Epithelial cell of proximal tubule (primary cell): ENCODE results near the gene PPIE. TPM values are rescaled to one million over a fixed set of nuclear protein-coding genes. Genes with fewer than 3 reads are reported as not detected.
"Not testable (repeated sequence)": the region's sequence is repeated elsewhere in the genome, so short reads cannot be mapped to it uniquely, and the experiment has no call there.

Experiments
- DNase-seq: peaks from one replicate; pipeline ENCODE4 v3.0.0-alpha.2; 2011; ENCODE audit warnings: low read depth
- H3K4me3 ChIP-seq: 2 replicates; pipeline ENCODE4 v1.5.1; 2011; ENCODE audit warnings: low read depth, mild to moderate bottlenecking, low read length
- total RNA-seq: library from RNA; depleted of rRNA; stranded (reverse); fragments of >200 nt; gene quantifications from 2 replicates; pipeline ENCODE4 v1.2.3, GENCODE V29; 2015
- TF ChIP-seq, protein P1 (sequence below): conservative IDR thresholded peaks from 2 replicates; pipeline ENCODE4 v1.5.1; 2012; ENCODE audit warnings: low read depth, mild to moderate bottlenecking, low read length

The PPIE gene
- total RNA-seq, 1 donor from 2014 or later, result 58.7 TPM

DNA sequence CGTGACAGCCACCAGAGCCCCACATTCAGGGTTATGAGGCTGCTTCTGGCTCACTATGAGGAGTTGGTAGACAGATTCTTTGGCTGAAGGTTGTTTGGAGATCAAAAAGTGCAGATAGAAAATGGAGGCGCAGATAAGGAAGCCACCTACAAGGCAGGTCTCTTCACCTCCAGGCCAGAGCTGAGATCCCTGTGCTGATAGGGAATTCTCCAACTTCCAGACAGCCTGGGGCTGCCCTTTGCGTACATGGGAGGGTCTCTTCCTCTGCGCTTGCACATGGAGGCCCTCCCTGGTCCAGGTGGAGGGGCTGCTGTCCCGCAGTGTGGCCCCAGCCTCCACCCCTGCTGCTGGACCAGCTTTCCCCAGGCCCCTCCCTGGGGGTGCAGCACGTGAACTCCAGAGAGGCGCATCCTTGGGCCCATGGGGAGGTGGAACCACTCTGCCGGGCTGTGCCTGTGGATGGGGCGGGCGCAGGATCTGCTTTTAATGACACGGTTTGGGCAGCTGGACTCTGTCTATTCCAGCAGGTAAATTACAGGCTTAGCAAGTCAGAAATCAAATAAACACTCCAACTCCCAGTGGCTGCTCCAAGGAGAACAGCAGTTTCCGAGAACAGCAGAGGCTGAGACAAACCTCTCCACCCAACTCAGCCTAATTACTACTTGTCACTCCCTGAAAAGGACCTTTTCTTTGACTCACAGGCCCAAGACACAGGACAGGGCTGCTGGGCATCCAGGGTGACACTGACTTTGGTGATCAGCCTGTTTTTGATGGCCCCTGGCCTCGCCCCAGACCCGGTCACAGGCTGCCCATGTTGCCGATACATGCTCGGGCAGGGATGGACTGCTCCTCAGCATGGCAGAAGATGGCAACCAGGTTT is 20.1 kb downstream of the PPIE start:
- TF ChIP-seq, protein P1, sequence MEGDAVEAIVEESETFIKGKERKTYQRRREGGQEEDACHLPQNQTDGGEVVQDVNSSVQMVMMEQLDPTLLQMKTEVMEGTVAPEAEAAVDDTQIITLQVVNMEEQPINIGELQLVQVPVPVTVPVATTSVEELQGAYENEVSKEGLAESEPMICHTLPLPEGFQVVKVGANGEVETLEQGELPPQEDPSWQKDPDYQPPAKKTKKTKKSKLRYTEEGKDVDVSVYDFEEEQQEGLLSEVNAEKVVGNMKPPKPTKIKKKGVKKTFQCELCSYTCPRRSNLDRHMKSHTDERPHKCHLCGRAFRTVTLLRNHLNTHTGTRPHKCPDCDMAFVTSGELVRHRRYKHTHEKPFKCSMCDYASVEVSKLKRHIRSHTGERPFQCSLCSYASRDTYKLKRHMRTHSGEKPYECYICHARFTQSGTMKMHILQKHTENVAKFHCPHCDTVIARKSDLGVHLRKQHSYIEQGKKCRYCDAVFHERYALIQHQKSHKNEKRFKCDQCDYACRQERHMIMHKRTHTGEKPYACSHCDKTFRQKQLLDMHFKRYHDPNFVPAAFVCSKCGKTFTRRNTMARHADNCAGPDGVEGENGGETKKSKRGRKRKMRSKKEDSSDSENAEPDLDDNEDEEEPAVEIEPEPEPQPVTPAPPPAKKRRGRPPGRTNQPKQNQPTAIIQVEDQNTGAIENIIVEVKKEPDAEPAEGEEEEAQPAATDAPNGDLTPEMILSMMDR, result no peak
- no peak overlapping the region for H3K4me3 ChIP-seq
- no peak for DNase-seq

GRCh38 chr1:39759436-39759726 is 20.7 kb downstream of the PPIE start:
- TF ChIP-seq, protein P1, result no peak
- H3K4me3 ChIP-seq, result no peak overlapping the region
- no peak for DNase-seq

GRCh38 chr1:39760074-39761008 is 21.7 kb downstream of the PPIE start:
- TF ChIP-seq, protein P1, result no peak
- DNase-seq, result no peak
- no peak overlapping the region for H3K4me3 ChIP-seq

GRCh38 chr1:39761016-39761415 is 22.3 kb downstream of the PPIE start:
- H3K4me3 ChIP-seq, result no peak overlapping the region
- TF ChIP-seq, protein P1, result no peak
- no peak for DNase-seq

GRCh38 chr1:39761557-39762260 is 23.0 kb downstream of the PPIE start:
- DNase-seq, result no peak
- TF ChIP-seq, protein P1, result no peak
- no peak overlapping the region for H3K4me3 ChIP-seq

DNA sequence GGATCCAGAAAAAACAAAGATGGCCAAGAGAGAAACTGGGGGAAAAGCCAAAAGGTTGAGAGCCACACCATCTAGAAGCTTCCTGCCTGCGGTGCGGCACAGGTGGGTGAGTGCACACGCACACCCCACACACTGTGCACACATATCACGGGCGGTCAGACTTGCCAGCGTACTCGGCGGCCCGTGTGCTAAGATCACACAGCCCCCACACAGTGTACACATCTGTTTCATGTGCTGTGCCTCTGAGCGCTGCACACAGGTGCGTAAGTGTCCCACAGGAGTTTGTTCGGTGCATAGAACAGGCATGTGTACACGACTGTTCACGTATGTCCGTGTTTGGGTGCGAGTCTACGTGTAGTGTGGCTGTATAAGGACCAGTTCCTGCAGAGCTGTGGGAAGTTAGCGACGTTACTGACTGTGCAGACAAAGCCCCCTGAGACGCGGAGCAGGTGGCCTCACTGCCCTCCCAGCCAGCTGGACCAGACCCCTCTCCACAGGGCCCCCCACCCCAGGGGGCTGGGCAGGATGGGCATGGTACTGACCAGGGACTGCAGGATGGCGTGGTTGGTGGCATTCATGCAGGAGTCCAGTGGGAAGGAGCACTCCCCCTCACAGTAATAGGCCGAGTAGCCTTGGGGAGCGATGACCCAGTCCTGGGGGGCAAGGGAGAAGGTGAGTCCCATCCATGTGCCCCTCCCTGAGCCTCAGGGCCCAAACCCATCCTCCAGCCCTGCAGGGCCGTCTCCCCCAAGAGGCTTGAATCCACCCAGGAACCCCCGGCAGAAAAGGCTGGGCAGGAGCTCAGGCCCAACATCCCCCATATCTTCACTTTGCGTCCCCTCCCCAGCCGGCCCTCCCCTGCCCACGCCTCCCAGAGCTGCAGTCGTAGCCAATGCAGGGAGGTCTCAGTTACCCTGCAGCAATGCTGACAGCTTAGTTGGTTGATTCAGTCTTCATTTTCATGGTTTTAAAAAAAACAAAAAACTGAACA is 24.2 kb downstream of the PPIE start:
- no peak for DNase-seq
- H3K4me3 ChIP-seq, result no peak overlapping the region
- TF ChIP-seq, protein P1, result no peak

DNA sequence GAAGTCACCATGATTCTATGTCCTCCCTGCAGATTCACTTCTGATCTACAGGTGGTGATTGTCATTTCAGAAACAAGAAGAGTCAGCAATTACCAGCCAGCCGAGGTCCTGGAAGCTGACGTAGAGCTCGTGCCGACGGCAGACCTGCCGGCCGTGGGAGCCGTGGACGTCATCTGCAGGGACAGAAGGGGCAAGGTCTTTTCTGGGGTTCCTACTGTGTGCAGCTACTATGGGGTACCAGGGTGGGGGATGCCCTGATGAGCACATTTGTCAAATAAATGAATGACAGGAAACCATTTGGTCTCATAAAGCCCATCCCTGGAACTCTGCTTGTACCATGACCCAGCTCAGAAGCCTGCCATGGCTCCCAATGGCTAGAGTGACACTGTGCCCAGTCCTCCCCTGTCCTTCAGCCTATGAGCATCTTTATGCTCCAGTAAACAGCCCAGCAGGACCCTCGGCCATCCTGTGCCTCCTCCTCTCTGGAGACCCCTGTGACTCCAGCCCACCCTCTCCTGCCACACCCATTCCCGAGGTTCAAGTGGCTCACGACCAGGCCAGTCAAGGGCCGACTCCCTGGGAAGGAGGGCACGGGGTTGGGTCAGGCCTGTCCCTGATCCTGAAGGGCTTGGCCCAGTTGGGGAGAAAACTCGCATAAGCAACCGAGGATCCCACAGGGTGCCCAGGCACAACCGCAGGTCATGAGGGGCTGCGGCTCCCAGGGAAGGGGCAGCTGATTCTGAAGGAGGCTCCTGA is 25.1 kb downstream of the PPIE start:
- DNase-seq, H3K4me3 ChIP-seq: not testable (repeated sequence)

GRCh38 chr1:39764512-39764911 is 25.8 kb downstream of the PPIE start:
- not testable (repeated sequence) for DNase-seq, H3K4me3 ChIP-seq

DNA sequence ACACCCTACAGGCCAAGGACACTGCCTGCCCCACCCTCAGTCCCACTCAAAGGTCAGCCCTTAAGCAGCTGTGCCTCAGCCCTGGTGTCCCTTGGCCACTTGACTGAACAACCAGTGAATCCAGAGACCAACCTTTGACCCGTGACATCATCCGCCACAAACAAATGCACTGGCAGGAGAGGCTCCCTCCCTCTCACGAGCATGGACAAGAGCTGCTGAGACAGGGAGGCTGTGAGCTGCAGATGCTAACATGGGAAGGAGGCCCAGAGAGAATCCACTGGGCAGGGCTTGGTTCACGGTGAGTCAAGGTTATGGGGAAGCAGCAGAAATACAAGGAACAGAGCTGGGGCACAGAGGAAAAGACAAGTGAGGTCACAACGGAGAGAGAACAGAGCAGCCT is 27.8 kb downstream of the PPIE start:
- not testable (repeated sequence) for DNase-seq, H3K4me3 ChIP-seq
